K562 (cell line): ENCODE results near the gene VEGFB. TPM values are rescaled to one million over a fixed set of nuclear protein-coding genes. Genes with fewer than 3 reads are reported as not detected.

ENCODE experiments used
- ARID4B ChIP-seq: sonication (generic); formaldehyde crosslinking; IDR thresholded peaks from 2 replicates; pipeline ENCODE4 v1.8.0; 2022; ENCODE audit warnings: mild to moderate bottlenecking, missing genetic modification reagents
- CBFB ChIP-seq: sonication (generic); formaldehyde crosslinking; IDR thresholded peaks from 2 replicates; pipeline ENCODE4 v1.4.0; 2020; ENCODE audit warnings: mild to moderate bottlenecking, missing genetic modification reagents
- ETV1 ChIP-seq: fragments of 450-650 bp; conservative IDR thresholded peaks from 2 replicates; pipeline ENCODE4 v1.6.1; 2016; ENCODE audit warnings: missing genetic modification characterization, control low read depth, low read depth, missing compliant biosample characterization
- GABPA ChIP-seq: fragments of 200-800 bp; sonication (Bioruptor generic); conservative IDR thresholded peaks from 2 replicates; pipeline ENCODE4 v1.6.1; 2016; ENCODE audit warnings: low read depth, missing genetic modification characterization, missing compliant biosample characterization
- GMEB1 ChIP-seq: fragments of 250-450 bp; sonication (Bioruptor Pico); IDR thresholded peaks from 2 replicates; pipeline ENCODE4 v1.4.0; 2020; ENCODE audit warnings: mild to moderate bottlenecking
- NCOA4 ChIP-seq: fragments of 450-650 bp; IDR thresholded peaks from 2 replicates; pipeline ENCODE4 v1.6.1; 2018; ENCODE audit warnings: mild to moderate bottlenecking; ENCODE audit not compliant: partially characterized antibody
- RAD21 ChIP-seq, 2 experiments: fragments of 250-450 bp in 1 of 2; fragments of 450-650 bp in 1 of 2; sonication (Bioruptor Pico) in 1 of 2; formaldehyde crosslinking in 1 of 2; IDR thresholded peaks in 1 of 2; conservative IDR thresholded peaks in 1 of 2; 2 replicates each; pipeline versions ENCODE4 v1.4.0 to v1.8.0; 2020 to 2022; ENCODE audit warnings: mild to moderate bottlenecking in 2 of 2, moderate library complexity in 1 of 2
- SREBF2 ChIP-seq: sonication (generic); formaldehyde crosslinking; IDR thresholded peaks from 2 replicates; pipeline ENCODE4 v1.4.0; 2020; ENCODE audit warnings: mild to moderate bottlenecking, missing genetic modification reagents
- TBP ChIP-seq: optimal IDR thresholded peaks from 2 replicates; pipeline ENCODE3; 2011; ENCODE audit warnings: low read depth, low read length, improper control_type of control experiment
- TFAP4 ChIP-seq: sonication (generic); formaldehyde crosslinking; IDR thresholded peaks from 2 replicates; pipeline ENCODE4 v1.8.0; 2022; ENCODE audit warnings: missing genetic modification reagents, mild to moderate bottlenecking, moderate library complexity, borderline replicate concordance
- ZNF143 ChIP-seq: sonication (generic); formaldehyde crosslinking; IDR thresholded peaks from 2 replicates; pipeline ENCODE4 v1.9.0; 2022; ENCODE audit warnings: mild to moderate bottlenecking, missing genetic modification reagents
- ZNF280B ChIP-seq: fragments of 250-450 bp; sonication (Bioruptor Pico); IDR thresholded peaks from 2 replicates; pipeline ENCODE4 v1.5.1; 2021; ENCODE audit warnings: mild to moderate bottlenecking
- ZNF75A ChIP-seq: fragments of 450-650 bp; formaldehyde crosslinking; IDR thresholded peaks from 2 replicates; pipeline ENCODE4 v1.4.0; 2020; ENCODE audit warnings: mild to moderate bottlenecking
- polyA plus RNA-seq, 8 experiments: library from polyadenylated mRNA; depleted of rRNA in 4 of 8; stranded (reverse) in 5 of 8; unstranded in 3 of 8; fragments of >200 nt; fragmentation: Nextera tagmentation in 2 of 8; fragmentation: Illumina TruSeq in 1 of 8; extraction: Ambion mirVana in 2 of 8; extraction: Trizol in 1 of 8; gene quantifications; 2 replicates each; pipeline versions ENCODE4 v1.2.1 to v1.2.3, GENCODE V29; 2011 to 2014; ENCODE audit warnings: inconsistent platforms in 1 of 8, missing spikeins in 1 of 8
- total RNA-seq, 7 experiments: library from RNA; depleted of rRNA in 6 of 7; stranded (reverse); fragments of >200 nt in 6 of 7; fragmentation: Illumina TruSeq in 2 of 7; extraction: Trizol in 2 of 7; gene quantifications; 2 replicates each; pipeline versions ENCODE4 v1.2.1 to v1.2.3, GENCODE V29; 2011 to 2021; ENCODE audit warnings: low replicate concordance in 1 of 7
- TF ChIP-seq, protein P1 (sequence below): fragments of 450-650 bp; formaldehyde crosslinking; conservative IDR thresholded peaks from 2 replicates; pipeline ENCODE4 v1.4.0; 2022; ENCODE audit warnings: mild to moderate bottlenecking, missing genetic modification characterization

Gene VEGFB
- total and polyA plus RNA-seq, 9 of the 15 experiments (the other 6 are each of a cell fraction or from before 2014, with no cell fraction given): 11.0 to 83.4 (median 25.7) TPM

DNA sequence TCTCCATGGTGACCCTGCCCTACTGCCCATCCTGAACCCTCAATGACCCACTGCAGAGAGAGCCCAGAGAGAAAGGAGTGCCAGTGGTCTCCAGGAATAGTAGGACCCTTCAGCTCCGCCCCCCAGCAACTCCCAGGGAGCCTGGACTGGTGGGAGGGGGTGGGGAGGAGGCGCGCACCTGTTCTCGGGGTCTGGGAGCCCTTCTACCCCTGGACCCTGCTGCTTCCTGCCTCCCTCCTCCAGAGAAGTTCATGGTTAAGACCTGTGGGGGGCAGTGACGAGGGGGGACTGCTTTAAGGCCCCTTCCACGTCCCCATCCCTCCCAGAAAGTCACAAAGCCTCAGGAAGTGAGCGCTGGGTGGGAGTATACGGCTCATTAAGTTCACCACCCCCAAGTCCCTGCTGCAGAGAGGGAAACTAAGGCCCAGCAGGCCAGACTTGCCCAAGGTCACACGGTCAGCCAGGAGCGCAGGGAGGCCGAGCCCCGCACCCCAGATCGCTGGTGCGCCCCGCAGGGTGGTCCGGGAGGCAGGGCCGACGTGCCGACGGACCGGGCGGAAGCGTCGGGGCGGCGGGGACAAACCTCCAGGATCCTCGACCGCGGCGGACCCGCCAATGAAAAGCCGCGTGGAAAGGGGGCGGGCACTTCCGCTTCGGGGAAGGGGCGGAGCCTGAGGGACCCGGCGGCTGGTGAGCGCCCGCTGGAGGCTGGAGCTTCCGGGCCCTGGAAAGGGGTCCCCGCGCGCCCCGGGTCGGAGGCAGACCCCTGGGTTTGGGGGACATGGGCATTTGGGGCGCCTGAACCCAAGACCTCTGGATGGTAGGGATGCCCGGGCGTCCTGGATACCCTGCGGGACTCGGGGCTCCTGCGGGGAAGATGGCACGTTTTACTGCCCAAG is 8.5 kb upstream of the VEGFB start, which contains the start of the genes NUDT22 and TRPT1 (continued):
- peak; percentile 42 for TF ChIP-seq ETV1 (tag)
- peak; percentile 50 for TF ChIP-seq TBP
- peak; percentile 63; the same call in 1 of the 2 replicates for TF ChIP-seq TFAP4 (CRISPR knock-in tag)
- no peak for TF ChIP-seq NCOA4
- TF ChIP-seq ARID4B (CRISPR knock-in tag): peak; percentile 71
- peak; percentile 92 for TF ChIP-seq GABPA
- TF ChIP-seq ZNF280B: no peak
- TF ChIP-seq GMEB1 (CRISPR knock-in tag): peak; percentile 50; the same call in 1 of the 2 replicates
- TF ChIP-seq, protein P1, sequence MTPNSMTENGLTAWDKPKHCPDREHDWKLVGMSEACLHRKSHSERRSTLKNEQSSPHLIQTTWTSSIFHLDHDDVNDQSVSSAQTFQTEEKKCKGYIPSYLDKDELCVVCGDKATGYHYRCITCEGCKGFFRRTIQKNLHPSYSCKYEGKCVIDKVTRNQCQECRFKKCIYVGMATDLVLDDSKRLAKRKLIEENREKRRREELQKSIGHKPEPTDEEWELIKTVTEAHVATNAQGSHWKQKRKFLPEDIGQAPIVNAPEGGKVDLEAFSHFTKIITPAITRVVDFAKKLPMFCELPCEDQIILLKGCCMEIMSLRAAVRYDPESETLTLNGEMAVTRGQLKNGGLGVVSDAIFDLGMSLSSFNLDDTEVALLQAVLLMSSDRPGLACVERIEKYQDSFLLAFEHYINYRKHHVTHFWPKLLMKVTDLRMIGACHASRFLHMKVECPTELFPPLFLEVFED (CRISPR knock-in tag): 0 out of 2 replicates have a peak, but pooled peaks have one; percentile 55
- no peak for TF ChIP-seq CBFB
- peak in 1 of 2 experiments; percentile 7; a peak in 2 of 4 replicates for TF ChIP-seq RAD21 (CRISPR knock-in tag; conservative IDR thresholded peaks at IDR 0.05 in 1 of 2, IDR thresholded peaks at IDR 0.05 in 1 of 2)
- no peak for TF ChIP-seq SREBF2 (CRISPR knock-in tag)
- TF ChIP-seq ZNF75A: no peak
- TF ChIP-seq ZNF143 (CRISPR knock-in tag): 0 out of 2 replicates have a peak, but pooled peaks have one; percentile 38
